KMS-11 (cell line): ENCODE data around the gene IL1R2.

ENCODE experiments used
- H2AFZ ChIP-seq: fragments of 200-600 bp; sonication (generic); 2 replicates; pipeline ENCODE4 v1.6.1; 2016; ENCODE audit warnings: antibody characterized with exemption, mixed run types, low read depth
- H3K27ac ChIP-seq: fragments of 200-600 bp; sonication (generic); 2 replicates; pipeline ENCODE4 v1.6.1; 2016; ENCODE audit warnings: mild to moderate bottlenecking, mixed run types
- H3K27me3 ChIP-seq: fragments of 200-600 bp; sonication (generic); 2 replicates; pipeline ENCODE4 v1.6.1; 2017; ENCODE audit warnings: mild to moderate bottlenecking, low read depth, mixed run types, moderate library complexity; ENCODE audit not compliant: insufficient read depth
- H3K36me3 ChIP-seq: fragments of 200-600 bp; sonication (generic); 2 replicates; pipeline ENCODE4 v1.6.1; 2017; ENCODE audit warnings: mild to moderate bottlenecking, mixed run types; ENCODE audit not compliant: insufficient read depth
- H3K4me1 ChIP-seq: fragments of 200-600 bp; sonication (generic); 2 replicates; pipeline ENCODE4 v1.6.1; 2016; ENCODE audit warnings: mild to moderate bottlenecking, low read depth, mixed run types; ENCODE audit not compliant: poor library complexity, severe bottlenecking
- H3K4me2 ChIP-seq: fragments of 200-600 bp; sonication (generic); 2 replicates; pipeline ENCODE4 v1.7.0; 2016; ENCODE audit warnings: mild to moderate bottlenecking, mixed run types
- H3K4me3 ChIP-seq: fragments of 200-600 bp; sonication (generic); IDR thresholded peaks from 2 replicates; pipeline ENCODE4 v1.6.1; 2017; ENCODE audit warnings: low read depth, low read length, mixed read lengths; ENCODE audit not compliant: insufficient read depth
- H3K79me2 ChIP-seq: fragments of 200-600 bp; sonication (generic); 2 replicates; pipeline ENCODE4 v1.6.1; 2016; ENCODE audit warnings: low read depth, mixed run types; ENCODE audit not compliant: insufficient read depth
- H3K9ac ChIP-seq: fragments of 200-600 bp; sonication (generic); 2 replicates; pipeline ENCODE4 v1.6.1; 2016; ENCODE audit warnings: mild to moderate bottlenecking, mixed run types
- H4K20me1 ChIP-seq: fragments of 200-600 bp; sonication (generic); 2 replicates; pipeline ENCODE4 v1.6.1; 2016; ENCODE audit warnings: mild to moderate bottlenecking, mixed run types; ENCODE audit not compliant: insufficient read depth
- CTCF ChIP-seq: fragments of 200-600 bp; sonication (generic); conservative IDR thresholded peaks from 2 replicates; pipeline ENCODE4 v1.6.1; 2017; ENCODE audit warnings: low read depth, mild to moderate bottlenecking, antibody characterized with exemption, low read length, moderate library complexity, mixed read lengths

IL1R2 gene

DNA sequence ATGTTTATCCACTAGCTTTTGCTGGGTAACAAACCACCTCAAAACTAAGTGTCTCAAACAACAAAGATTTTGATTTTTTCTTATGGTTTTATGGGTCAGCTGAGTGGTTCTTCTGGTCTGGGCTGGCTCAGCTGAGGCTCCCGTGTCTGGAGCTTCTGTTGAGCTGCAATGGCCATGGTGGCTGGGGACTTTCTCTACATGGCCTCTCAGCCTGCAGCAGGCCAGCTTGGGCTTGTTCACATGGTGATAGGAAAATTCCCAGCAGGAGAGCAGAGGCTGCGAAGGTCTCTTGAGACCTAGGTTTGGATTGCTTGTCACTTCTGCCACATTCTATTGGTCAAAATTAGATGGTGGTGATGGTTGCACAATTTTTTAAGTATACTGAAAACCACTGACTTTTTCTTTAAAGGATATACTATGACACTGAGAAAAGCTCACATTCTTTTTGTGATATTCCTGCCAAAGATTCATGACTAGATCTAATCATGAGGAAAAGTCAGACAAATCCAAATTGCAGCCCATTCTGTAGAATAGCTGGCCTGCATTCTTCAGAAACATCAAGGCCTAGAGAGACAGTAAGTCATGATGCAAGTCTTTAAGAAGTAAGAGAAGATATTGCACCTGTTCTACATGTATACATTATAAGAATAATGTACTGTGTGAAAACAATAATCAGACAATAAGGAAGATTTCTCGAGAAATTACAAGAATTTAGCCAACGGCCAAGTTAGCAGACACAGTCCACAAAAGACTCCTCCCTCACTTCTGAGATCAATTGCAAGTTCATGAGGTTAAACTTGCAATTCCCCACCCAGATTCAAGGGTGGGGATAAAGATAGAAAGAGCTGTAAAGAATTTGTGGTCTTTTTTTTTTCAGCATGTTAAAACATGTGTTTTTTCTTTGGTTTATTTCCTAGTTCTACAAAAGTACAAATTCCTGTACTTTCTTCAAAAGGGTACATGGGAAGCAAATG is 35.0 kb upstream of the IL1R2 start:
- Histone ChIP-seq H3K4me3 (no peak overlapping the region), H2AFZ (no peak overlapping the region), H3K4me1 (no peaks in the 10 kb centered on the region), H3K79me2 (no peaks in the 10 kb centered on the region), H3K4me2 (no peak overlapping the region), H3K27ac (no peak overlapping the region), H4K20me1 (no peaks in the 10 kb centered on the region), H3K36me3 (no peaks in the 10 kb centered on the region), H3K9ac (no peak overlapping the region), H3K27me3 (no peaks in the 10 kb centered on the region)
- no peak for TF ChIP-seq CTCF

DNA sequence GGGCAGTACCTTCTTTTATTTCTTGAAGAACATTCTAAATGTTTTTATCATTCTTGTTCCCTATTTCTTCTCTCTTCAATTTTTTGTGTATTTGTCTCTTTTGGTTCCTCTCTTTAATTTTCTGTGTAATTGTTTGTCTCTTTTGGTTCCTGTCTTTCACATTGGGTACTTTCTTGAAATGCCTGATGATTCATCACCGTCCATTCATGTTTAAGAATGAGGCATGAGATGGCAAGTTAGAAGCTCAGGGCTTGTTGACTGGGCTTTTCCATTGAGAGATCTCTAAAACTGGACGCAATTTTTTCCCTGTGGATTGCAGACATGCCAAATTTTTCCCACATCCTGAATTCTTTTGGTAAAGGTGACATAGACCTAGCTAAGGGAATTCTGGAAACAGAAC is 33.7 kb upstream of the IL1R2 start:
- no peaks in the 10 kb centered on the region for H3K79me2 ChIP-seq
- TF ChIP-seq CTCF = no peak
- no peaks in the 10 kb centered on the region for H3K4me1 ChIP-seq
- no peaks in the 10 kb centered on the region for H3K36me3 ChIP-seq
- no peaks in the 10 kb centered on the region for H4K20me1 ChIP-seq
- H2AFZ ChIP-seq = no peak overlapping the region
- H3K9ac ChIP-seq = no peak overlapping the region
- H3K4me3 ChIP-seq = no peak overlapping the region
- H3K27me3 ChIP-seq = no peaks in the 10 kb centered on the region
- no peak overlapping the region for H3K4me2 ChIP-seq
- no peak overlapping the region for H3K27ac ChIP-seq

GRCh38 chr2:101960819-101961337 is 30.9 kb upstream of the IL1R2 start:
- Histone ChIP-seq H4K20me1 (no peaks in the 10 kb centered on the region), H3K4me1 (no peaks in the 10 kb centered on the region), H3K9ac (no peak overlapping the region), H3K4me2 (no peak overlapping the region), H3K36me3 (no peaks in the 10 kb centered on the region), H3K4me3 (no peak overlapping the region), H3K79me2 (no peaks in the 10 kb centered on the region), H3K27ac (no peak overlapping the region), H3K27me3 (no peaks in the 10 kb centered on the region), H2AFZ (no peak overlapping the region)
- no peak for TF ChIP-seq CTCF

GRCh38 chr2:101961338-101962191 is 30.2 kb upstream of the IL1R2 start:
- TF ChIP-seq CTCF = no peak
- H4K20me1 ChIP-seq = no peaks in the 10 kb centered on the region
- no peaks in the 10 kb centered on the region for H3K4me1 ChIP-seq
- no peak overlapping the region for H3K9ac ChIP-seq
- H3K27ac ChIP-seq = no peak overlapping the region
- H3K36me3 ChIP-seq = no peaks in the 10 kb centered on the region
- no peaks in the 10 kb centered on the region for H3K27me3 ChIP-seq
- H3K4me2 ChIP-seq = no peak overlapping the region
- no peaks in the 10 kb centered on the region for H3K79me2 ChIP-seq
- no peak overlapping the region for H3K4me3 ChIP-seq
- H2AFZ ChIP-seq = no peak overlapping the region
